HG03159 (cell line): ENCODE data around the gene TMEM151A.
"Not testable (repeated sequence)": the region's sequence is repeated elsewhere in the genome, so short reads cannot be mapped to it uniquely, and the experiment has no call there.

Experiments used
- ATAC-seq: cut with Tn5 transposase; IDR thresholded peaks from one replicate; pipeline ENCODE4 v1.9.1; 2021; ENCODE audit warnings: mild to moderate bottlenecking, moderate library complexity; ENCODE audit not compliant: unreplicated experiment

TMEM151A gene

DNA sequence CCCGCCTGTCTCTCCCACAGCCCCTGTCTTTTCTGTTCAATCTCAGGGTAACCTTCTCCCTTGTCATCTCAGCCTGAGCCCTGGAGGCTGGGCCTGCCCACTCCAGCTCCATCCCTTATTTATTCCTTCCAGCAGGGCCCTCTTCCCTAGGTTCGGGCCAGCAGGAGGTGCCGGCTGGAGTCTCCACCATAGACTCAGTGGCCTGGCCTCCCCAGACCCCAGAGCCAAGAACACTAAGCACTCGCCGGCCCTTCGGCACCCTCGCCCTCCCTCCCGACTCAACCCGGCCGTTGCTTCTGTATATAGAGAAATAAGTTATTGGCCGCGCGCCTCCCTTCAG is 24.7 kb upstream of the TMEM151A start:
- no peak for ATAC-seq

DNA sequence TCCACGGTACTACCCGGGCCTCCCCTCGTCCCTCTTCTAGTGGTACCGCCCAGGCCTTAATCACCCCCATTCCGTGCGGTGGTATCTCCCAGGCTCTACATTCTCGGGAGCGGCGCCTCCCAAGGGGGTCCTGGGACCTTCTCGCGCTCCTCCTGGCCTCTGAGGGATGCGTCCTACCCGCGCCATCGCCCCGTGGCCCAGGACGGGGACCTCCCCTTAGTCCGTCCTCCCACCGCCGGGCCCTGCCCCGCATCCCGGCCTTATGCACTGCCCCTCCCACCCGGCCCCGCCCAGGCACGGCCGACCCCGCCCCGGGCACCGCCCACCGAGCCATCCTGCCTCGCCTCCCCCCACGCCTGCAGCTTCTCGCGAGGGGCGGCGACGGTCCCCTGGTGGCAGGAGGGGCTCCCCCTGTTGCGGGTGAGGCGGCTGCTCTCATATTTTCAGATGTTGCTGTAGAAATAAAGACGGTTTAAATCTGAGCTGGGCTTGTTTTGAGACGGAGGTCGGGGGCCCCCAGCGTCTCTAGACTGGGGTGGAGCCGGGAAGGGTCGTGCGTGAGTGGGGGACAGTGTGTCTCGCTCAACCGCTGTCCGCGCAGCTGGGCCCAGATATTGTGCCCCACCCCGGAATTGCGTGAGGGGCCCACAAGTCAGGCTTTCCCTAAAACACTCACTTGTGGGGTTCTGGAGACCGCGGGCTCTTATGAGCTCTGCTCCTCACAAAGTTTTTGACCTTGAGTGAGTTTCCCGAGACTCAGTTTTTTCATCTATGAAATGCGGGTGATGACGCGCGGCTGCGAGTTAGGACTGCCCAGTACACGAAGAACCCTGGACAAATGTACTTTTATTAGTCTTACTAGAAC is 24.1 kb upstream of the TMEM151A start:
- ATAC-seq, result peak; percentile 42

- ATAC-seq, result peak; percentile 76
These were observed 23.3 kb upstream of the TMEM151A start, which contains the start of gene RAB1B for GRCh38 chr11:66268244-66268951. RAB1B (plus strand) TSS chr11:66268639; CDS start chr11:66268680, 41 bp downstream.

- ATAC-seq, result no peak
These were observed 22.5 kb upstream of the TMEM151A start for GRCh38 chr11:66268952-66269905.

- ATAC-seq, result no peak
These were observed 19.9 kb upstream of the TMEM151A start for GRCh38 chr11:66271816-66272215.

DNA sequence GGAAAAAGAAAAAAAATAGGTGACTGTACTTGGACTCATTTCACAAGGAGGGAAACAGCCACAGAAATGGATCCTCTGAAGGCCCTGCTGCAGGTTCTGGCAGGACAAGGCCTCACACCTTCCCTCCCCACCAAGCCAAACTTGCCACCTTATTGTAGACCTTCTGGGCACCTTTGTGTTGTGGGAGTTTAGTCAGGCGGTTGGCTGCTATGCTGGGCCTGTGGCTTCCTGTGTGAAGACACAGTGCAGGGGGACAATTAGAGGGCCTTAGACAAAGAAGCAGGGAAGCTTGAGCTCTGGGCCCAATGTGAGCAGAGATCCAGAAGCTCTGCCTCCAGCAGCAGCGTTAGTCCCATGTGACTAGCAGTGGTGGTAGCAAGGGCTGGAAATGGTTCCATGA is 19.1 kb upstream of the TMEM151A start:
- ATAC-seq, result no peak

GRCh38 chr11:66274219-66274618 is 17.5 kb upstream of the TMEM151A start:
- no peak for ATAC-seq

DNA sequence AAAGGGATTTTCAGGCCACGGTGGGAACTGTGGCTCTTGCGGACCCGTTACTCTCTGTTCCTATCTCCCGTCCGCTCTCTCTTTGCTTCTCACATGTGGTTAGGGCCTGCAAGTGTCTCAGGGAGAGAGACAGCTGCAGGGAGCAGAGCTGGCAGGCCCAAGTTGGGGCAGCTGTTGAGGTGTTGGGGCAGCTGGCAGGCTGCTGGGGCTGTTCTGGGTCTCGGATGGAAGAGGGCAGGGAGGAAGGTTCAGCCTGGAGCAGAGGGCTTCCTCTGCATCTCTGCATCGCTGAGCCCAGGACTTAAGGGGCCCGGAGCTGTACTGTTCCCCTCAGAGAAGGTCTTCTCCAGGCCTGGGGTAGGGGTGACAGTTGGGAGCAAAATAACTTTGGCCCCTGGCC is 16.3 kb upstream of the TMEM151A start:
- no peak for ATAC-seq

GRCh38 chr11:66275984-66276612 is 15.6 kb upstream of the TMEM151A start:
- ATAC-seq, result no peak

- ATAC-seq, result not testable (repeated sequence)
These were observed 15.1 kb upstream of the TMEM151A start for GRCh38 chr11:66276619-66277018.

DNA sequence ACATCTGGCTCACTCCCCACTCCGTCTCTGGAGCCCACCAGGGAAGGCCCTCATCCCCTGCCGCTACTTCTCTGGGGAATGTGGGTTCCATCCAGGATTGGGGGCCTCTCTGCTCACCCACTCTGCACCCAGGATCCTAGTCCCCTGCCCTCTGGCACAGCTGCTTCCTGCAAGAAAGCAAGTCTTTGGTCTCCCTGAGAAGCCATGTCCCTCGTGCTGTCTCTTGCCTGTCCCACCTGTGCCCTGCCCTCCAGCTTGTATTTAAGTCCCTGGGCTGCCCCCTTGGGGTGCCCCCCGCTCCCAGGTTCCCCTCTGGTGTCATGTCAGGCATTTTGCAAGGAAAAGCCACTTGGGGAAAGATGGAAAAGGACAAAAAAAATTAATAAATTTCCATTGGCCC is 14.6 kb upstream of the TMEM151A start:
- not testable (repeated sequence) for ATAC-seq

- no peak for ATAC-seq
These were observed 14.0 kb upstream of the TMEM151A start, which contains the start of gene CNIH2 for GRCh38 chr11:66277471-66278362. CNIH2 (plus strand) TSS chr11:66278175; CDS start chr11:66278457, 282 bp downstream.

- no peak for ATAC-seq
These were observed 13.2 kb upstream of the TMEM151A start for GRCh38 chr11:66278363-66279091.

- no peak for ATAC-seq
These were observed 12.5 kb upstream of the TMEM151A start for GRCh38 chr11:66279092-66279734.

GRCh38 chr11:66280428-66280827 is 11.3 kb upstream of the TMEM151A start:
- ATAC-seq, result no peak

GRCh38 chr11:66281001-66281400 is 10.7 kb upstream of the TMEM151A start:
- no peak for ATAC-seq

- no peak for ATAC-seq
These were observed 9.8 kb upstream of the TMEM151A start for GRCh38 chr11:66281776-66282467.
